Adrenal gland (tissue), 5 donors: ENCODE measurements around the gene SCARF2.
"Not testable (repeated sequence)": the region's sequence is repeated elsewhere in the genome, so short reads cannot be mapped to it uniquely, and the experiment has no call there.

Experiments
- POLR2A ChIP-seq, 2 donors: fragments of 450-650 bp; IDR thresholded peaks; one replicate each; pipeline ENCODE4 v1.6.1; 2017; ENCODE audit warnings: antibody characterized with exemption in 2 of 2, mild to moderate bottlenecking in 2 of 2, moderate library complexity in 1 of 2
- TF ChIP-seq, protein P1 (sequence below), 6 experiments: fragments of 450-650 bp in 4 of 6; fragments of 200-600 bp in 2 of 6; sonication (generic) in 1 of 6; IDR thresholded peaks; 1 replicate in 5 of 6; 2 replicates in 1 of 6; pipeline versions ENCODE4 v1.5.1 to v1.8.0; 2016 to 2021; ENCODE audit warnings: antibody characterized with exemption in 6 of 6, mild to moderate bottlenecking in 2 of 6, moderate library complexity in 1 of 6
- donor health status: DM: no; HTN: no; CAD: no.

DNA sequence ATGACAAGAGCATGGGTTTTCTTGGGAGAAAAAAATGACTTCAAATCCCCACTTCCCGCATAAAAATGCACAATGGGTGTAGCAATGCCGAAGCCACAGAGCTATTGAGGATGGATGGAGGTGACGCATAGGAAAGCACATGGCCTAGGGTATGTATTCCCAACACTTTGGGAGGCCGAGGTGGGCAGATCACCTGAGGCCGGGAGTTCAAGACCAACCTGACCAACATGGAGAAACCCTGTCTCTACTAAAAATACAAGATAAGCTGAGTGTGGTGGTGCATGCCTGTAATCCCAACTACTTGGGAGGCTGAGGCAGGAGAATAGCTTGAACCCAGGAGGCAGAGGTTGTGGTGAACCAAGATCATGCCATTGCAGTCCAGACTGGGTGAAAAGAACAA lies 58.9 kb downstream of the SCARF2 start:
- TF ChIP-seq POLR2A (IDR thresholded peaks at IDR 0.05): not testable (repeated sequence)
- TF ChIP-seq, protein P1, sequence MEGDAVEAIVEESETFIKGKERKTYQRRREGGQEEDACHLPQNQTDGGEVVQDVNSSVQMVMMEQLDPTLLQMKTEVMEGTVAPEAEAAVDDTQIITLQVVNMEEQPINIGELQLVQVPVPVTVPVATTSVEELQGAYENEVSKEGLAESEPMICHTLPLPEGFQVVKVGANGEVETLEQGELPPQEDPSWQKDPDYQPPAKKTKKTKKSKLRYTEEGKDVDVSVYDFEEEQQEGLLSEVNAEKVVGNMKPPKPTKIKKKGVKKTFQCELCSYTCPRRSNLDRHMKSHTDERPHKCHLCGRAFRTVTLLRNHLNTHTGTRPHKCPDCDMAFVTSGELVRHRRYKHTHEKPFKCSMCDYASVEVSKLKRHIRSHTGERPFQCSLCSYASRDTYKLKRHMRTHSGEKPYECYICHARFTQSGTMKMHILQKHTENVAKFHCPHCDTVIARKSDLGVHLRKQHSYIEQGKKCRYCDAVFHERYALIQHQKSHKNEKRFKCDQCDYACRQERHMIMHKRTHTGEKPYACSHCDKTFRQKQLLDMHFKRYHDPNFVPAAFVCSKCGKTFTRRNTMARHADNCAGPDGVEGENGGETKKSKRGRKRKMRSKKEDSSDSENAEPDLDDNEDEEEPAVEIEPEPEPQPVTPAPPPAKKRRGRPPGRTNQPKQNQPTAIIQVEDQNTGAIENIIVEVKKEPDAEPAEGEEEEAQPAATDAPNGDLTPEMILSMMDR (IDR thresholded peaks at IDR 0.05): not testable (repeated sequence)
